ENCODE data around the gene TRIP11.

TRIP11 gene

DNA sequence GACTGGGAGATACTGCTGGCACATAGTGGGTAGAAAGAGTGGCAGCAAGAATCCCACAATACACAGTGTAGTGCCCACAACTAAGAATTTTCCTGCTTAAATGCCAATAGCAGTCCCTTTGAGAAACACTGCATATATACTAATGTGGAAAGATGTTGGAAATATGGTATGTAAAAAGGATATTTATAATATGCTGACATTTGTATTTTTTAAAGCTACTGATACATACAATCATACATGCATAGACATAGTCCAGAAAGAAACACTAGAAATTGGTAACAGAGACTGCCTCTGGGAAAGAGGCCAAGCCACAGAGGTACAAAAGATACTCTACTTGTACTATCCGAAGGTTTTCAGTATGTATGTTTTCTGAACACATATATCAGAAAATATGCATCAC is 30.3 kb downstream of the TRIP11 start:
- no peak for DNase-seq

DNA sequence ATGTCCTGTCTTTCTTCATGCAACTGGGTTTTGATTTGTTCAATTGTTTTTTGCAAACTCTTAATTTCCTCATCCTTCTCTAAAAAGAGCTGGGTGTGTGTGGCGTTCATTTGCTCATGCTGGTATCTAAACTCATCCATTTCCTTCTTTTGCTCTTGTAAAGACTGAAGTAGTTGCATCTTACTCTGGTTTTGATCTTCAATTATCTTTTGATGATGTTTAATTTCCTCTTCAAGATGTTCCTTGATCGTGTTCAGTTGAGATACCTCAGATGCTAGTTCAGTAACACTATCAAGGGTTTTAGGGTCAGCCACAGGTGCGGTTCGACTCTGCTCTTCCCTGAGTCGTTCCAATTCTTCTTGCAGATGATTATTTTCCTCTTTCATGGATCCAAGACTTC is 34.8 kb downstream of the TRIP11 start:
- no peak for DNase-seq

- DNase-seq, result no peak
Measured at GRCh38 chr14:92004062-92004461, 35.8 kb downstream of the TRIP11 start.

- DNase-seq, result no peak
Measured at GRCh38 chr14:91998667-91999570, 40.9 kb downstream of the TRIP11 start.

- no peak for DNase-seq
Measured at GRCh38 chr14:91997492-91997891, 42.4 kb downstream of the TRIP11 start.

- DNase-seq, result no peak
Measured at GRCh38 chr14:91996948-91997371, 42.9 kb downstream of the TRIP11 start.

GRCh38 chr14:91987192-91987591 is 52.7 kb downstream of the TRIP11 start:
- no peak for DNase-seq

- DNase-seq, result no peak
Measured at GRCh38 chr14:91985521-91986255, 54.2 kb downstream of the TRIP11 start.

DNA sequence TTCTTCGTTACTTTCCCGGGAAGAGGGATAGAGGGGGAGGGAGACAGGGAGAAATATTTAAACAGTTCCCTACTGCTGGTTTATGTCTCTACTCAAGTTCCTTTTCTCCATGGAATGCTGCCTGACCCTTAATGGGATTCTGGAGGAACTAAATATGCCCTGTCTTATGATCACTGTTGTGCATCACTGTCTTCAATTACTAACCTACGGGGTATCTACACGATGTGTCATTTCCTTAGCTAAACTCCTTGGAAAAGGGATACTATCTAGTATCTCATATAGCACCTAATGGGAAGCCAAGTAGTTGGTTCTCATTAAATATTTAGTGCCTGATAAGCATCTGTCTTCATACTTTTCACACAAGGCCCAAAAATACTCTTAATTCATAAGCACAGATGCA is 54.9 kb downstream of the TRIP11 start:
- DNase-seq, result no peak

DNA sequence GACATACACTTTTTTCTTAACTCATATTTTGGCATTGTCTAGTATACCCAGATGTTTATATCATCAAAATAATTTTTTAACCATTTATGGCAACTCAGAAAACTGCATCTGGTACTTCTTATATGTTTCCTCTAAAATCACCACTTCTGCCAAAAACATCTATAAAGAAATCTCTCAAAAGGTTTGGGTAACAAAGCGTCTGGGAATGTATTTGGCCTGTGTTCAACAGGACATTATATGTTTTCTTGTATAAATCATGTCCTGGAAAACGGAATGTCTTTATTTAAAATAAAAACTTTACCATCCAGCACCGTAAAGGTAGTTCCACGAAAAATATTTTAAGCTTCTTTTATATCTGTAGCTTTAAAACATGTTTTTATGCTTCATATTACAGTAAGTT is 56.3 kb downstream of the TRIP11 start:
- no peak for DNase-seq

- no peak for DNase-seq
Measured at GRCh38 chr14:91980157-91980556, 59.7 kb downstream of the TRIP11 start.

- DNase-seq, result no peak
Measured at GRCh38 chr14:91977884-91978283, 62.0 kb downstream of the TRIP11 start.

- no peak for DNase-seq
Measured at GRCh38 chr14:91975763-91976162, 64.1 kb downstream of the TRIP11 start.

DNA sequence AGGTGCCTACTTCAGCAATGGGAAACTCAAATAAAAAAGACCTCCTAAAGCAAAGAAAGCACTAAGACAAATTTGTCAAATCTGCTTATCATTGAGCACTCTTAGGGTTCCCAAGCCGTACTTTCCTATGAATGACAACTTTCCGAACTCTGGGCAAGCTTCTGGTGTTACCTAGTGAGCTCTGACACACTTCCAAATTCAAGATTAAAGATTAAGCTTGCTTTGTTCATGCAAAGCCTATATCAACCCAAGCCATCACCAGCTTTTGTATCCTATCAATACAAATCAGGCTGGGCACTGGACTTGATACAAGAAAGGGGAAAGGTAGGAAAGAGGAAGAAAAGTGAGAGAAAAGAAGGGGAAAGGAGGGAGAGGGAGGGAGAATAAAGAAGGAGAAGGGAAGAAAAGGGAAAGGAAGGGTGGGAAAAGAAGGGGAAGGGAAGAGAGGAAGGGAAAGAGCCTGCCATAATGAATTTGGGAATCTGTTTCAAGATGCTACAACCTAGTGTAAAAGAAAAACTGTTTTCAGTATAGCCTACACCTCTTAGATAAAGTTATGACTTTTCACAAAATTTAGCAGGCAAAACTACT is 68.6 kb downstream of the TRIP11 start:
- DNase-seq, result no peak

DNA sequence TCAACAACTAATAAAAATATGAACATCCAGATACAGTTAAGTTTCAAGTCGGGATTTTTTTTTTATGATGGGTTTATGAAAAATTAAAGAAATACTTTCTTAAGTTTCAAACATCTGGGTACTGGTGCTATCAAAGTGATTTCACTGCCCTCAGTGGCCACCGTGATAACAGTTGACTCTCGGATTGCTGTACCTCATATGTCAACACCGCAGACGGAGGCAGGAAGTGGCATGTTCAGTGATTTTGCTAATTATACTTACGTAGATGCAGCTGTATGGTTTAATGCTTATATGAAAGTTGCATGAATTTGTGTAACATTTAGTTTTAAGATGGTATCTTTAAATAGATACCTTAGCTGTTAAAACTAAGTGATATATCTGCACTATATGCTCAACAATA is 71.6 kb downstream of the TRIP11 start:
- peak; percentile 35 for DNase-seq

GRCh38 chr14:91964724-91965123 is 75.1 kb downstream of the TRIP11 start:
- DNase-seq, result no peak

- DNase-seq, result no peak
Measured at GRCh38 chr14:91964011-91964410, 75.8 kb downstream of the TRIP11 start.

- DNase-seq, result no peak
Measured at GRCh38 chr14:91963465-91963864, 76.4 kb downstream of the TRIP11 start.

GRCh38 chr14:91961297-91962220 is 78.3 kb downstream of the TRIP11 start:
- DNase-seq, result no peak

DNA sequence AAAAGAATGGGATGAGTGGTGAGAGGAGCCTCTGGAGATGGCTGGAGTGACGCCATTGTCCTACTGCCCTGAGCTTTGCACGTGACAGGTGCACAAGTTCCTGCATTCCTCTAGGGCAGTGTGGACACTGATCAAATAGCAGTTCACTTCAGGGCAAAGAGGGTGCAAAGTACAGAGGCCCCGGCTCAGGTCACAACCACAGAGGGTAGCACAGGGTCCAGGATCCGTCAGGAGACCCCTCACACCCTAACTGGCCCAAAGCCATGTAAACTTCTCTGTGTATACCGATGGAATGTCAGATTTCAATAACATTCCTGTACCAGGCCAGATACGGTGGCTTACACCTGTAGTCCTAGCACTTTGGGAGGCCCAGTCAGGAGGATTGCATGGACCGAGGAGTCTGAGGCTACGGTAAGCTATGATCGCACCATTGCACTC is 82.0 kb downstream of the TRIP11 start:
- DNase-seq, result no peak

DNA sequence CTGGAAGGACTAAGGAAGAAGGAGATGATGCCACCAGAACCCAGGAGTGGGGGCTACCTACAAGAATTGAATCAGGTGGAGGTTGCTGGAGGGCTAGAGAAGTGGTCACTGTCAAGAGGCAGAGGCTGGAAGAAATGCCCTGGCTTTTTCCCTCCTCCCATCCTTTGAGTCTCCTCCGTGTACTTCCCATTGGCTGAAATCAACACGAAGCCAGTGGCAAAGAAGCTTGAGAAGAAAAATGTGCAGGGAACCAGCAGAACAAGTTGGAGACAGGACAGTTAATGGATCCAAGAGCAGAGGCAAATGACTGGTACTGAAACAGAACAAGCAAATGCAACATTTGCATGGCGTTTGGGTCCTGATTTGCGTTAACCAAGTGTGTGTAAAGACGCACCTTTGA is 83.2 kb downstream of the TRIP11 start:
- no peak for DNase-seq

DNA sequence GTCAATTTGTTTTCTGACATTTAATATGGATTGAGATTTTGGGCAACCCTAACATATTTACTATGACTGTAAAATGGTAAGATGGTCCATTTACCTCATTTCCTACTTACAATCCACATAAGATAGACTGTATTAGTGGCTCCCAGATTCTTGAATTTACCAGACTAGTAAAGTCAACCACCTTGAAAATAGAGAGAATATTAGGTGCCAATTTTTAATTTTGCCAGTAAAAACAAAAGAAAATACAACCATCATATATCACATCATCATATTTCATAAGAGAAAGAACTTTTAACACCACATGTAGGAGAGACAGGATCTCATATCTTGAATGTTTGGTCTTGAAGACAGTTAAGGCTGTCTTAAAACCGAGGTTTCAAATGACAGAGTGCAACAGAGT is 84.7 kb downstream of the TRIP11 start:
- no peak for DNase-seq
